ENCODE results near the gene EARS2. TPM values are rescaled to one million over a fixed set of nuclear protein-coding genes. Genes with fewer than 3 reads are reported as not detected.

Gene EARS2
- total and polyA plus RNA-seq, 2 of the 8 experiments (the other 6 are each of a cell fraction or from before 2014, with no cell fraction given) = 47.8 to 111 TPM

DNA sequence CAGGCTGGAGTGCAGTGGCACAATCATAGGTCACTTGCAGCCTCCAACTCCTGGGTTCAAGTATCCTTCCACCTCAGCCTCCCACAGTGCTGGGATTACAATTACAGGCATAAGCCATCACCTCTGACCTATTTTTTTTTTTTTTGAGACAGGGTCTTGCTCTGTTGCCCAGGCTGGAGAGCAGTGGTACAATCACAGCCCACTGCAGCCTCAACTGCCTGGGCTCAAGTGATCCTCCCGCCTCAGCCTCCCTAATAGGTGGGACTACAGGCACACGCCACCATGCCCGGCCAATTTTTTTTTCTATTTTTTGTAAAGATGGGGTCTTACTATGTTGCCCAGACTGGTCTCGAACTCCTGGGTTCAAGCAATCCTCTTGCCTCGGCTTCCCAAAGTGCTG, 41.3 kb downstream of the EARS2 start:
- POLR2A ChIA-PET (ENCODE audit: partially characterized antibody) = interaction anchor here (0.7 to 3.3 kb wide), 3 partner anchors 10 to 41 kb away, joined by 3 to 7 read pairs (median 6); partner anchors contain the start of genes EARS2 and UBFD1
- WGBS, 2 experiments (ENCODE audit: extremely low coverage in 1 of 2, insufficient coverage in 1 of 2, insufficient read length in 1 of 2, insufficient replicate concordance in 2 of 2, low coverage in 1 of 2, low lambda C conversion rate in 2 of 2, missing lambda C conversion rate in 1 of 2) = 100% methylated on average over 5 of the region's 5 CpGs; no CpG with 5 or more reads in 1 of the 2 experiments
- no peak for TF ChIP-seq PHF8 (conservative IDR thresholded peaks at IDR 0.05; ENCODE audit: low read depth, low read length)
- TF ChIP-seq KDM1A (IDR thresholded peaks at IDR 0.05; ENCODE audit: borderline replicate concordance, low read length) = no peak
- no peak for TF ChIP-seq TEAD4 (IDR thresholded peaks at IDR 0.05; ENCODE audit: low read depth, low read length)
- no peak for TF ChIP-seq TAF1 (IDR thresholded peaks at IDR 0.05; ENCODE audit: low read depth, low read length)
- TF ChIP-seq JUN (IDR thresholded peaks at IDR 0.05; ENCODE audit: low read depth, low read length) = no peak
- no peak for TF ChIP-seq RNF2 (IDR thresholded peaks at IDR 0.05; ENCODE audit: borderline replicate concordance, low read depth, low read length, missing control alignments, poor library complexity, severe bottlenecking)
- TF ChIP-seq CHD2 (IDR thresholded peaks at IDR 0.05; ENCODE audit: low read length) = no peak
- no peak for TF ChIP-seq CEBPB (IDR thresholded peaks at IDR 0.05; ENCODE audit: low read depth, low read length)
- TF ChIP-seq KDM4A (IDR thresholded peaks at IDR 0.05; ENCODE audit: low read depth, low read length, severe bottlenecking) = no peak
- no peak for TF ChIP-seq TAF7 (optimal IDR thresholded peaks at IDR 0.05; ENCODE audit: borderline replicate concordance, low read depth, low read length)
- TF ChIP-seq, protein P1, sequence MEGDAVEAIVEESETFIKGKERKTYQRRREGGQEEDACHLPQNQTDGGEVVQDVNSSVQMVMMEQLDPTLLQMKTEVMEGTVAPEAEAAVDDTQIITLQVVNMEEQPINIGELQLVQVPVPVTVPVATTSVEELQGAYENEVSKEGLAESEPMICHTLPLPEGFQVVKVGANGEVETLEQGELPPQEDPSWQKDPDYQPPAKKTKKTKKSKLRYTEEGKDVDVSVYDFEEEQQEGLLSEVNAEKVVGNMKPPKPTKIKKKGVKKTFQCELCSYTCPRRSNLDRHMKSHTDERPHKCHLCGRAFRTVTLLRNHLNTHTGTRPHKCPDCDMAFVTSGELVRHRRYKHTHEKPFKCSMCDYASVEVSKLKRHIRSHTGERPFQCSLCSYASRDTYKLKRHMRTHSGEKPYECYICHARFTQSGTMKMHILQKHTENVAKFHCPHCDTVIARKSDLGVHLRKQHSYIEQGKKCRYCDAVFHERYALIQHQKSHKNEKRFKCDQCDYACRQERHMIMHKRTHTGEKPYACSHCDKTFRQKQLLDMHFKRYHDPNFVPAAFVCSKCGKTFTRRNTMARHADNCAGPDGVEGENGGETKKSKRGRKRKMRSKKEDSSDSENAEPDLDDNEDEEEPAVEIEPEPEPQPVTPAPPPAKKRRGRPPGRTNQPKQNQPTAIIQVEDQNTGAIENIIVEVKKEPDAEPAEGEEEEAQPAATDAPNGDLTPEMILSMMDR (IDR thresholded peaks at IDR 0.05; ENCODE audit: control extremely low read depth in 1 of 3, insufficient read depth in 1 of 3, low read depth in 1 of 3, low read length in 3 of 3) = no peak

More for the DNA sequence above, 41.3 kb downstream of the EARS2 start:
- Histone ChIP-seq H3K23me2 (ENCODE audit: low read depth, low read length) (no peaks in the 10 kb centered on the region), H3K14ac (ENCODE audit: insufficient read length) (no peak overlapping the region), H2BK15ac (ENCODE audit: low read length) (no peak overlapping the region), H3K56ac (replicated peaks; ENCODE audit: insufficient read length, low read depth, low read length) (no peak overlapping the region), H3K9ac (replicated peaks in 1 of 4; ENCODE audit: extremely low read depth in 1 of 4, low read depth in 3 of 4, low read length in 3 of 4) (no peak overlapping the region), H3K9me3 (ENCODE audit: insufficient read depth in 2 of 2, low read depth in 1 of 2, low read length in 1 of 2) (no peaks in the 10 kb centered on the region), H3K27ac (ENCODE audit: low read depth, low read length) (no peak overlapping the region), H3K4me1 (replicated peaks in 1 of 4; ENCODE audit: control insufficient read depth in 3 of 4, insufficient read depth in 4 of 4, low read length in 3 of 4) (no peaks in the 10 kb centered on the region), H3K4me2 (ENCODE audit: insufficient read depth in 1 of 2, low read depth in 2 of 2, low read length in 2 of 2) (no peak overlapping the region), H2AFZ (ENCODE audit: low read length) (no peak overlapping the region), H3K36me3 (ENCODE audit: control insufficient read depth in 2 of 4, insufficient read depth in 4 of 4, low read length in 3 of 4) (peaks cover 2 to 14% (median 8%) of the 10 kb centered on the region in 4 experiments; a peak in 5 of 8 replicates), H3K79me2 (ENCODE audit: control insufficient read depth in 1 of 2, insufficient read depth in 2 of 2, low read length in 2 of 2) (no peaks in the 10 kb centered on the region), H4K91ac (replicated peaks; ENCODE audit: insufficient read length, low read length) (no peak overlapping the region), H2BK5ac (ENCODE audit: low read depth, low read length) (no peak overlapping the region), H4K5ac (ENCODE audit: insufficient read length, low read depth, low read length) (no peak overlapping the region), H2BK20ac (ENCODE audit: low read length) (no peak overlapping the region), H3K27me3 (replicated peaks in 1 of 4; ENCODE audit: control insufficient read depth in 3 of 4, extremely low read depth in 1 of 4, insufficient read depth in 3 of 4, low read length in 3 of 4) (no peaks in the 10 kb centered on the region; a peak in 1 of 7 replicates), H2AK5ac (ENCODE audit: low read depth, low read length) (no peak overlapping the region), H4K20me1 (replicated peaks in 1 of 2; ENCODE audit: control insufficient read depth in 1 of 2, insufficient read depth in 2 of 2, low read length in 2 of 2) (no peaks in the 10 kb centered on the region), H3K23ac (ENCODE audit: insufficient read length) (no peak overlapping the region), H4K8ac (ENCODE audit: extremely low read depth, insufficient read depth, low read length) (no peak overlapping the region), H3K18ac (ENCODE audit: extremely low read depth, low read length) (no peak overlapping the region), H3K79me1 (ENCODE audit: low read depth, low read length) (no peaks in the 10 kb centered on the region), H2BK12ac (ENCODE audit: low read depth, low read length) (no peak overlapping the region), H3K4me3 (ENCODE audit: extremely low read depth in 1 of 4, insufficient read depth in 2 of 4, low read depth in 3 of 4, low read length in 4 of 4) (no peak overlapping the region), H3K4ac (replicated peaks; ENCODE audit: insufficient read length, low read depth, low read length) (no peak overlapping the region), H2BK120ac (replicated peaks; ENCODE audit: low read depth, low read length) (no peak overlapping the region)
- DNase-seq (ENCODE audit: low read depth in 1 of 2, low spot score in 2 of 2) (no peak), FAIRE-seq (no peak)
- CTCF ChIA-PET (ENCODE audit: partially characterized antibody) = interaction anchor here (1.5 kb wide), 1 partner anchor 9 kb away, joined by 5 read pairs; no protein-coding TSS in a partner anchor
